T-helper 17 cell (primary cell): ENCODE measurements around the gene IL1RAP. TPM values are rescaled to one million over a fixed set of nuclear protein-coding genes. Genes with fewer than 3 reads are reported as not detected.
A peak's percentile ranks its signal among the peaks of the same experiment; 100 is the strongest.

Experiments used
- ATAC-seq: fragments of 150-1000 bp; cut with Tn5 transposase; 2 replicates; pipeline ENCODE4 v1.10.0; 2021; ENCODE audit warnings: mild to moderate bottlenecking, moderate library complexity
- DNase-seq, 3 donors: peaks; one replicate each; pipeline versions ENCODE4 v3.0.0 to v3.0.0-alpha.2; 2020 to 2021
- H3K9me3 ChIP-seq: one replicate; pipeline ENCODE4 v1.7.0; 2013; ENCODE audit warnings: low read length, mild to moderate bottlenecking; ENCODE audit not compliant: control insufficient read depth, poor library complexity, severe bottlenecking
- H3K27ac Mint-ChIP-seq: one replicate; pipeline ENCODE4 v1.8.0; 2022; ENCODE audit warnings: mild to moderate bottlenecking, moderate library complexity, mixed read lengths
- H3K27me3 Mint-ChIP-seq: one replicate; pipeline ENCODE4 v1.8.0; 2022; ENCODE audit warnings: mixed read lengths
- H3K36me3 Mint-ChIP-seq: one replicate; pipeline ENCODE4 v1.8.0; 2022; ENCODE audit warnings: low read depth, mixed read lengths
- H3K4me1 Mint-ChIP-seq: one replicate; pipeline ENCODE4 v1.8.0; 2022; ENCODE audit warnings: mild to moderate bottlenecking, mixed read lengths
- H3K4me3 Mint-ChIP-seq: one replicate; pipeline ENCODE4 v1.8.0; 2022; ENCODE audit warnings: mild to moderate bottlenecking, moderate library complexity, mixed read lengths
- total RNA-seq, 4 donors: library from RNA in 2 of 4; stranded (reverse) in 2 of 4; gene quantifications; one replicate each; pipeline ENCODE4 v1.2.3 and lab custom pipeline; 2022 to 2026

The IL1RAP gene
- total RNA-seq, 2 donors from 2014 or later: 11.3 to 19.2 TPM

- no peak overlapping the region for H3K4me3 Mint-ChIP-seq
- H3K36me3 Mint-ChIP-seq: peaks cover 8% of the 10 kb centered on the region
- H3K27ac Mint-ChIP-seq: peak overlapping the region; percentile 72
- DNase-seq (no peak), ATAC-seq (peak; percentile 20)
- H3K9me3 ChIP-seq: no peaks in the 10 kb centered on the region
- H3K27me3 Mint-ChIP-seq: no peaks in the 10 kb centered on the region
- peaks cover 16% of the 10 kb centered on the region for H3K4me1 Mint-ChIP-seq
Observed at GRCh38 chr3:190618330-190619030, 104.6 kb downstream of the IL1RAP start.

GRCh38 chr3:190619353-190619752, 105.5 kb downstream of the IL1RAP start:
- Mint-ChIP-seq H3K4me3 (no peak overlapping the region), H3K36me3 (peaks cover 7% of the 10 kb centered on the region)

GRCh38 chr3:190619761-190620160, 105.9 kb downstream of the IL1RAP start:
- DNase-seq (no peak), ATAC-seq (no peak)
- Mint-ChIP-seq H3K27me3 (no peaks in the 10 kb centered on the region), H3K4me1 (peaks cover 16% of the 10 kb centered on the region), H3K27ac (no peak overlapping the region), H3K4me3 (no peak overlapping the region), H3K36me3 (peaks cover 10% of the 10 kb centered on the region)
- H3K9me3 ChIP-seq: no peaks in the 10 kb centered on the region

More at GRCh38 chr3:190619353-190619752, 105.5 kb downstream of the IL1RAP start:
- DNase-seq: no peak
- no peaks in the 10 kb centered on the region for H3K9me3 ChIP-seq
- H3K27me3 Mint-ChIP-seq: no peaks in the 10 kb centered on the region
- ATAC-seq: no peak
- H3K4me1 Mint-ChIP-seq: peaks cover 16% of the 10 kb centered on the region
- peak overlapping the region; percentile 72 for H3K27ac Mint-ChIP-seq

GRCh38 chr3:190620886-190621608, 107.2 kb downstream of the IL1RAP start:
- no peak for DNase-seq
- H3K4me1 Mint-ChIP-seq: peaks cover 16% of the 10 kb centered on the region
- H3K36me3 Mint-ChIP-seq: peaks cover 10% of the 10 kb centered on the region
- no peaks in the 10 kb centered on the region for H3K9me3 ChIP-seq
- H3K27me3 Mint-ChIP-seq: no peaks in the 10 kb centered on the region
- no peak for ATAC-seq
- no peak overlapping the region for H3K27ac Mint-ChIP-seq
- no peak overlapping the region for H3K4me3 Mint-ChIP-seq

GRCh38 chr3:190621927-190622326, 108.0 kb downstream of the IL1RAP start:
- no peak overlapping the region for H3K27ac Mint-ChIP-seq
- no peaks in the 10 kb centered on the region for H3K27me3 Mint-ChIP-seq
- no peak for DNase-seq
- no peaks in the 10 kb centered on the region for H3K9me3 ChIP-seq
- peaks cover 8% of the 10 kb centered on the region for H3K36me3 Mint-ChIP-seq
- H3K4me3 Mint-ChIP-seq: no peak overlapping the region
- ATAC-seq: no peak
- H3K4me1 Mint-ChIP-seq: peaks cover 15% of the 10 kb centered on the region

- ATAC-seq: no peak
- Mint-ChIP-seq H3K4me1 (no peaks in the 10 kb centered on the region), H3K27ac (no peak overlapping the region), H3K4me3 (no peak overlapping the region), H3K27me3 (no peaks in the 10 kb centered on the region), H3K36me3 (peaks cover 7% of the 10 kb centered on the region)
- no peaks in the 10 kb centered on the region for H3K9me3 ChIP-seq
- no peak for DNase-seq
Observed at GRCh38 chr3:190624282-190624681, 110.4 kb downstream of the IL1RAP start.

- peaks cover 7% of the 10 kb centered on the region for H3K36me3 Mint-ChIP-seq
- no peaks in the 10 kb centered on the region for H3K27me3 Mint-ChIP-seq
- DNase-seq (no peak), ATAC-seq (no peak)
- H3K27ac Mint-ChIP-seq: no peak overlapping the region
- H3K9me3 ChIP-seq: no peaks in the 10 kb centered on the region
- H3K4me3 Mint-ChIP-seq: no peak overlapping the region
- H3K4me1 Mint-ChIP-seq: peaks cover 6% of the 10 kb centered on the region
Observed at GRCh38 chr3:190626951-190627620, 113.2 kb downstream of the IL1RAP start.

- DNase-seq (no peak), ATAC-seq (no peak)
- Mint-ChIP-seq H3K27me3 (no peaks in the 10 kb centered on the region), H3K4me3 (no peak overlapping the region), H3K4me1 (peaks cover 6% of the 10 kb centered on the region), H3K36me3 (peaks cover 7% of the 10 kb centered on the region), H3K27ac (no peak overlapping the region)
- H3K9me3 ChIP-seq: no peaks in the 10 kb centered on the region
Observed at GRCh38 chr3:190629088-190629487, 115.2 kb downstream of the IL1RAP start.

- no peak overlapping the region for H3K27ac Mint-ChIP-seq
- ATAC-seq (no peak), DNase-seq (no peak)
- H3K4me3 Mint-ChIP-seq: no peak overlapping the region
- peaks cover 3% of the 10 kb centered on the region for H3K36me3 Mint-ChIP-seq
- no peaks in the 10 kb centered on the region for H3K9me3 ChIP-seq
- peaks cover 6% of the 10 kb centered on the region for H3K4me1 Mint-ChIP-seq
- H3K27me3 Mint-ChIP-seq: no peaks in the 10 kb centered on the region
Observed at GRCh38 chr3:190631295-190631694, 117.4 kb downstream of the IL1RAP start.

GRCh38 chr3:190641564-190641963, 127.7 kb downstream of the IL1RAP start:
- DNase-seq (no peak), ATAC-seq (no peak)
- peaks cover 2% of the 10 kb centered on the region for H3K4me1 Mint-ChIP-seq
- H3K36me3 Mint-ChIP-seq: peaks cover 5% of the 10 kb centered on the region
- H3K4me3 Mint-ChIP-seq: no peak overlapping the region
- no peaks in the 10 kb centered on the region for H3K9me3 ChIP-seq
- H3K27ac Mint-ChIP-seq: no peak overlapping the region
- no peaks in the 10 kb centered on the region for H3K27me3 Mint-ChIP-seq

GRCh38 chr3:190642016-190642415, 128.1 kb downstream of the IL1RAP start:
- Mint-ChIP-seq H3K36me3 (peaks cover 6% of the 10 kb centered on the region), H3K27ac (no peak overlapping the region), H3K4me3 (no peak overlapping the region), H3K27me3 (no peaks in the 10 kb centered on the region), H3K4me1 (peaks cover 2% of the 10 kb centered on the region)
- DNase-seq (no peak), ATAC-seq (no peak)
- H3K9me3 ChIP-seq: no peaks in the 10 kb centered on the region

GRCh38 chr3:190644035-190644434, 130.2 kb downstream of the IL1RAP start:
- Mint-ChIP-seq H3K4me1 (peaks cover 2% of the 10 kb centered on the region), H3K4me3 (no peak overlapping the region), H3K36me3 (peaks cover 8% of the 10 kb centered on the region), H3K27me3 (no peaks in the 10 kb centered on the region), H3K27ac (no peak overlapping the region)
- no peak for ATAC-seq
- H3K9me3 ChIP-seq: no peaks in the 10 kb centered on the region
- DNase-seq: no peak

- H3K27me3 Mint-ChIP-seq: no peaks in the 10 kb centered on the region
- no peak for ATAC-seq
- no peak overlapping the region for H3K4me3 Mint-ChIP-seq
- peaks cover 11% of the 10 kb centered on the region for H3K36me3 Mint-ChIP-seq
- no peak overlapping the region for H3K27ac Mint-ChIP-seq
- DNase-seq: no peak
- H3K9me3 ChIP-seq: no peaks in the 10 kb centered on the region
- H3K4me1 Mint-ChIP-seq: peaks cover 2% of the 10 kb centered on the region
Observed at GRCh38 chr3:190644766-190645165, 130.9 kb downstream of the IL1RAP start.
